ENCODE data around the gene ZNF346.

Gene ZNF346

DNA sequence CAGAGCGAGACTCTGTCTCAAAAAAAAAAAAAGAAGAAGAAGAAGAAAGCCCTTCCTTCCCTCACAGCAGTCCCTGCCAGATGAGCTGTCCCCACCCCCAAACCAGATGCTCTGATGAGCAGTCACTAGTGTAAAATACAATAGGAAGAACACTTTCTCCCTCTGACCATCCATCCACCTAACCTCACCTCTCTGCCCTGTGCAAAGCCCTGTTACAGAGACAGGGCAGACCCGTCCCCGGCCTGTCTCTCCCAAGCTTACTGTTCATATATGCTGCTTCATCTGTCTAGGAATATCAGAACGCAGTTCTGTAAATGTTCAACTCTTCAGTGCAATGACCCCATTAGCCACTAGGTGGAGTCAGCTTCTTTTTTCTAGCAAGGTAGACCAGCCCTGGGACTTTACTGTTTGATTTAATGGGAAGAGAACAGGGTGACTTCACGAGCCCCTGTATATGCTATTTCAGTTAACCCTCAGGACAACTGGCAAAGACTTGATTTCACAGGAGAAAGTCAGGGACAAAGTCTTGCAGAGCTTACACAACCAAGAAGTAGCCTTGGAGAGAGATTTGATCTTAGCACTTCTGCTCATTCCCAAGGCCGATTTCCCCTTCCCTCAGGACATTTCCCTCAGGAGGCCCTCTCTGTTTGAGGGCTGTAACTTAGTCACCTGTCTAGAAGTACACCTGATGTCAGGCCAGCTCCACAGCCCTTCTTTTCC lies 49.3 kb downstream of the ZNF346 start:
- DNase-seq, result peak; percentile 83

DNA sequence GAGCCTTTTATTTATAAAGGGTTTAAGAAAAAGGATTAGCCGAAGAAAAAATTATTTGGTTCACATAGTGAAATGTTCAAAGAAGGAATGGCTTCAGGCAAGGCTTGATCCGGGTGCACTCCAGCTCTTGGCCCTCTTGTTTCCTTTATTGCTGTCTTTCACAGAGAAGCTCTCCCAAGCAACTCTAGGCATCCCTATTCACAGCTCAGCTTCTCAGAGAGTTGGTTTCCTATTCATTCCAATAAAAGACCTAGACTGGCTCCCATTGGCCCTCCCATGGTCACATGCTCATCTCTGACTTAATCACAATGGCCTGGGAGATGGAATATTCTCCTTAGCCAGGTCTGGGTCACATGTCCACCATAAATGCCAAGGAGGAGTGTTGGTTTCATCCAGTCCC lies 54.8 kb downstream of the ZNF346 start:
- no peak for DNase-seq

DNA sequence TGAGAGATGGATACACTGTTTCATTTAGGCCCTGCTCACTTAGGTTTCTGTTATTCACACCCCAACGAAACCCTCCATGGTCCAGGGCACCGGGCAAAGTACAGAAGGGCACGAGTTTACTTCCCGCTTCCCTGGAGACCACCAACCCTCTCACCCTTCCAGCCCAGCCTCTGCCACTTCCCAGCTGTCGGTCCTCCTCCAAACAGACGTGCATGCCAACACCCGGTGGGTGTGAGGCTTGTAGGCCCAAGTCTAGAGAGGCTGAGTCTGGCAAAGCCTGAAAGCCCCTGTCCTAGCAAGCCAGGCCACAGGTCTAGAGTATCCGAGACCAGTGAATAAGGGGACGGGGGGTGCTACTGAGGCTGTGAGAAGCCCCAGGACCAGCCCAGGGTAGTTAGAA lies 57.1 kb downstream of the ZNF346 start:
- DNase-seq, result no peak

DNA sequence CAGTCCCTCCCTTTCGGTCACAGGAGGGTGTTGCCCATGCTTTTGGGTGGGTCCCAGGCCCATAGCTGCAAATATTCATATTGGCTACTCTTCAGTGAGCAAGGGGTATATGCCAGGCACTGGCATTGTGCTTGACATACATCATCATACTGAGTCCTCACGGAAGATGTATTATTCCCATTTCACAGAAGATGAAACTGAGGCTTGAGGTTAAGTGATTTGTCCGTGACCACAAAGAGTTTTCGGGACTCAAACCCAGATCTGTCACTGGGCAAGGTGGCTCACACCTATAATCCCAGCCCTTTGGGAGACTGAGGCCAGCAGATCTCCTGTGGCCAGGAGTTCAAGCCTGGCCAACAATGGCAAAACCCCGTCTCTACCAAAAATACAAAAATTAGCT lies 57.8 kb downstream of the ZNF346 start:
- no peak for DNase-seq

DNA sequence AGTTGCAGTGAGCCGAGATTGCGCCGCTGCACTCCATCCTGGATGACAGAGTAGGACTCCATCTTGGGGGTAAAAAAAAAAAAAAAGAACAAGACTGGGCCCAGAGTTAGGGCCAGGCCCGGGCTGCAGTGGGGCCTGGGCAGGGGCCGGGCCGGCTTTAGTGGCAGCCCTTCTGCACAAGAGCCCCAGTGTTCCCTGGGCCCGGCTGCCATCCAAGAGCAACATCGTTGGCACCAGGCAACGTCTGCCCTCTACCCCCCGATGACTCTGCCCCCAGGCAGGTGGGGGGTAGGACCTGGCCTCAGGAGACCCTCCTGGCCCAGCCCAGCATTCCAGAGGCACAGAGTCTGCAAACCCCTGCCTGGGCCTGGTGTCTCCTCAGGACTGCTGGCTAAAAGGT lies 59.4 kb downstream of the ZNF346 start:
- no peak for DNase-seq

DNA sequence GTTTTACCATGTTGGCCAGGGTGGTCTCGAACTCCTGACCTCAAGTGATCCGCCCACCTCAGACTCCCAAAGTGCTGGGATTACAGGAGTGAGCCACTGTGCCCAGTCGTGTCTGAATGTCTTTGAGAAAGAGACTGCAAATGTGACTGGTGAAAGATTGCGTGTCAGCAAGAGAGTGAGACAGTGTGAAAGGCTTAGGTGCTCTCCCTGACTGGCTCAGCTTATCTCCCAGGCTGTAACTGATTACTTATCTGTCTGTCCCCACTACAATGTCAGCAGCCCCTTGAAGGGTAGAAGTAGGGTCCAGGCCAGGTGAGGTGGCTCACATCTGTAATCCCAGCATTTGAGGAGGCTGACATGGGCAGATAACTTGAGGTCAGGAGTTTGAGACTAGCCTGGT lies 60.9 kb downstream of the ZNF346 start:
- no peak for DNase-seq

DNA sequence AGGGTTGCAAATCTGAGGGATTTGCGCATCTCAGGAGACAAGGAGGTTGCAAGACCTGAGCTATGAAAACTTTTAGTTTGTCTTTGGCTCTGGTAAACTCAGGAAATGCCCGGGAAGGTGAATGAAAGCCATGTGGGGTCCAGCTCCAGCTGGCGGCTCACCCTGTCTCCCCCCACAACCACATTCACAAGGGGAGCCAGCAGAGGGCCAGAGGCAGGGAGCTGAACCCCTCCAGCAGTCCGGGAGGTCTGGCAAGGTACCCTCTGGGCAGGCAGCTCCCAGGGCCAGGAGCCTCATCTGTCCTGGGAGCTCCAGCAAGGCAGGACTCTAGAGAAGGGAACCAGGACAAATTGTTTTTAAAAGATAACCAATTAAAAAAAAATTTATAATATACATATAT lies 61.7 kb downstream of the ZNF346 start:
- DNase-seq, result no peak

DNA sequence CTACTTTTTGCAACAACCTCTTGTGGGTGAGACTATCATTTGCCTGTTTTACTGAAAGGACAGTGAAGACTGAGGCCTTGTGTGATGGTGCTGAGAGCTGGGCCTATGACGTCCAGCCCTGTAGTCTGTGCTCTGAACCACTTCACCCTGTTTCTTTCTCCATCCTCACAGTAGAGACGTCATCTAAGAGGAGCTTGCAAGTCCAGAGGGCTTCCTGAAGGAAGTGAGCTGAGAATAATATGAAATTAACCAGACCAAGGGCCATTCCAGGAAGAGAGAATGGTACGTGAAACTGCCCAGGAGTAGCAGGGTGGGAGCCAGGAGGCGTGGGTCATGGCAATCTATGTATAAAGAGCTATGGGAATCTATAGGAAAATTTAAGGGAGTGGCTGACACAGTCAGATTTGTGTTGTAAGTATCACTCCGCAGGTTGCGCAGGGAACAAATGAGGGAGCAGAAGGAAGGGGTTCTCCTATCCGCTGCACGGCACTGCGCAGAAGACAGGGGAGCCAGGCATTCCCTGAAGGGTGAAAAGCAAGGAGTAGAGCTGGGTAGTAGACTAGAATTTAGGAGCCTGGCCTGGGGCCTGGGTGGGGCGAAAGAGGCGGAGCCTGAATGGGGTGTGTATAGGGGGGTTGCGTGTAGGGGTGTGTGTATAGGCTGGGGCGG lies 63.6 kb downstream of the ZNF346 start:
- DNase-seq, result no peak

DNA sequence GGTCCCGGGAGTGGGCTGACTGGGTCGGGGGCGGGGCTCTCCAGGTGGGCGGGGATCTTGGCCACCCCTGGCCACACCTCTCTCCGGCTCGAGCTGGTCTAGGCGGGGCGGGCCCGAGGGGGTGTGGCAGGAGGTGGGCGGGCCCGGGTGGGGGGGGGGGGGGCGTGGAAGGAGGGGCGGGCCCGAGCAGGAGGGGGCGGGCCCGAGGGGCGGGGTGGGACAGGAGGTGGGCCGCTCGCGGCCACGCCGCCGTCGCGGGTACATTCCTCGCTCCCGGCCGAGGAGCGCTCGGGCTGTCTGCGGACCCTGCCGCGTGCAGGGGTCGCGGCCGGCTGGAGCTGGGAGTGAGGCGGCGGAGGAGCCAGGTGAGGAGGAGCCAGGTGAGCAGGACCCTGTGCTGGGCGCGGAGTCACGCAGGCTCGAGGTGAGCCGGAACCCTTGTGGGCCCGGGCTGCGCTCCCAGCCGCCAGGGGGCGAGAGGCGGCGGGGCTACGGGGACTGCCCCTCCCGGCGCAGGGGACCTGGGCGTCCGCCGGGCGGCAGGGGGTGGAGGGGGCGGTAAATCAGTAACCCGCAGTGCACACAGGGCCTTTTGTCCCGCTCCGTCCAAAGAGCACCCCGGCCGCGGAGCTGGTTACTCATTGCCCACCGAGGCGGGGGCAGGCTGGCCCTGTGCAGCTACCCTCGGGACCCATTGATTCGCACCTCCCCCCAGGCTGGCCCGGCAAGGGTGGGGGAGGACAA lies 64.3 kb downstream of the ZNF346 start, which contains the start of gene FGFR4:
FGFR4 (plus strand) TSS at position 262 of the 744 bp plus-strand sequence. CDS start 2,688 bp downstream, outside the sequence.
- peak; percentile 79 for DNase-seq

DNA sequence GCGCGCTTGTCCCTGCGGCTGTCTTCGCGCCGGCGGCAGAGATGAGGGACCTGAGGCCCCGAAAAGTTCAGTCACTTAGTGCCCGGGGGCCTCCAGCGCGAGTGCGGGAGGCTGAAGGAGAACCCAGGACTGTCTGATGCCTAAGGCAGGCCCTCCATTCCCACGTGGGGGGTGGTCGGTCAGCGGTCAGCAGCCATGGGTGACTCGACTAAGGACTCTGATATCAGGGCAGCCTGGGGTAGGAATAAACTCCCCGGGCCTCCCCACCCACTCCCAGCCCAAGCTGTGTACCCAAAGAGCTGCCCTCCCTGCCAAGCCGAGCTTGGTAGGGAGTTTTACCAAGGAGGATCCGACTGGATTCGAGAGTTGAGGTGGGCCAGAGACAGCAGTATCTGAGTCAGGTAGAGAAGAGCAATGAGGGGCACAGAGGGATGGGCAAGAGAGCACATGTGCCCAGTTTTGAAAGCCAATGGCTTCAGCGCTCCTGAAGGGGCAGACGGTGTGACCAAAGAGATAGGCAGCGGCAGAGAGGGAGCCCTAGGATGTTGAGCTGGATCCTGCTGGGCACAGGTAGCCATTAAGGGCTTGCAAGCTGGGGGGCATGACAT lies 65.0 kb downstream of the ZNF346 start:
- DNase-seq, result no peak

DNA sequence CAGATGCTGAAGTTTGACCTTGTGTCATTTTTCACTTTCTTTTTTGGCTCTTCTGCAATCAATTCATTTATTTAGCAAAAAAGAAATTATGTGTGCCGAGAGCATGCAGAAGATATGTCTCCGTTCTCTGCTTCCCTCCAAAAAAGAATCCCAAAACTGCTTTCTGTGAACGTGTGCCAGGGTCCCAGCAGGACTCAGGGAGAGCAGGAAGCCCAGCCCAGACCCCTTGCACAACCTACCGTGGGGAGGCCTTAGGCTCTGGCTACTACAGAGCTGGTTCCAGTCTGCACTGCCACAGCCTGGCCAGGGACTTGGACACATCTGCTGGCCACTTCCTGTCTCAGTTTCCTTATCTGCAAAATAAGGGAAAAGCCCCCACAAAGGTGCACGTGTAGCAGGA lies 66.6 kb downstream of the ZNF346 start:
- DNase-seq, result no peak

DNA sequence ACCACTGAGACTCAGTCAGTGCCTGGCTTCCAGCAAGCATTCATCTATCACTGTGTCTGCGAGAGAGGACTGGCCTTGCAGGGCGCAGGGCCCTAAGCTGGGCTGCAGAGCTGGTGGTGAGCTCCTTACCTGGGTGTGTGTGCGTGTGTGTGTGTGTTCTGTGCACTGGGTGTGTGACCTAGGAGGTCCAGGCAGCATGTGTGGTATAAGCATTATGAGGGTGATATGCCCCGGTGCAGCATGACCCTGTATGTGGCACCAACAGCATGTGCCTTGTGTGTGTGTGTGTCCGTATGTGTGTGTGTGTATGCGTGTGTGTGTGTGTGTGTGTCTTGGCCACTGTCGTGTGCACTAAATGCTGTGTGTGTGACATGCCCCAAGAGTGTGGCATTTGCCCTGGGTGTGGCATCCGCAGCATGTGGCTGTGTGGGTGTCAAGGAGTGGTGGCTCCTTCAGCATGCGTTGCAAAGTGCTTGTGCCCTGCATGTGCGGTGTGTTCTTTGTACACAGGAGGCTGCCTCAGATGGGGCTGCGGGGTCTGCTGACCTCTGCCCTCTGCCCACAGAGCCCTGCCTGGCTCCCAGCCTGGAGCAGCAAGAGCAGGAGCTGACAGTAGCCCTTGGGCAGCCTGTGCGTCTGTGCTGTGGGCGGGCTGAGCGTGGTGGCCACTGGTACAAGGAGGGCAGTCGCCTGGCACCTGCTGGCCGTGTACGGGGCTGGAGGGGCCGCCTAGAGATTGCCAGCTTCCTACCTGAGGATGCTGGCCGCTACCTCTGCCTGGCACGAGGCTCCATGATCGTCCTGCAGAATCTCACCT lies 67.5 kb downstream of the ZNF346 start:
- no peak for DNase-seq

DNA sequence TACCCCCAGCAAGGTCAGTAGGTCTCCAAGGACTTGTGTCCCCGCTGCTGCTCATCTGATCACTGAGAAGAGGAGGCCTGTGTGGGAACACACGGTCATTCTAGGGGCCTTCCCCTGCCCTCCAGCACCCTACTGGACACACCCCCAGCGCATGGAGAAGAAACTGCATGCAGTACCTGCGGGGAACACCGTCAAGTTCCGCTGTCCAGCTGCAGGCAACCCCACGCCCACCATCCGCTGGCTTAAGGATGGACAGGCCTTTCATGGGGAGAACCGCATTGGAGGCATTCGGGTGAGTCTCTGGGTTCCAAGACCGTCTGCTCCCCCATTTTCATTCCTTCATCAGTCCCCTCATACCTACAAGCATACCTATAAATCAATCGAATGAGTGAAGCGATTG lies 68.3 kb downstream of the ZNF346 start:
- no peak for DNase-seq

DNA sequence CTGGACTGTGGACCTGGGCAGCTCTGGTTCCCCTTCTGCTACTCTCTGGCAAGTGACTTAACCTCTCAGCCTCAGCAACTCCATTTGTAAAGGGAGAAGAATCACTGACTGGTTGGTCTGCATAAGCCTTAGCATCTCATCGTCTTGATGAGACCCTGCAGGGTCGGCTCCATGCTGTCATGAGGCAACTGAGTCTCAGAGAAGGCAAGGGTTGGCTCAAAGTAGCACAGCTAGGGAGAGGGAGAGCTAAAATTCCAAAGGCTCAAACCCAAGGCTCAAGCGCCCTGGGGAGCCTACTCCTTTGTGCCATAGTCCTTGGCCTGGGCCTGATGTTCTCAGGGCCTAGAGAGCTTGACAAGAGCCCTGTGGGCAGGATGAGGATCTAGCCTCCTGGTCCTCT lies 68.7 kb downstream of the ZNF346 start:
- no peak for DNase-seq

DNA sequence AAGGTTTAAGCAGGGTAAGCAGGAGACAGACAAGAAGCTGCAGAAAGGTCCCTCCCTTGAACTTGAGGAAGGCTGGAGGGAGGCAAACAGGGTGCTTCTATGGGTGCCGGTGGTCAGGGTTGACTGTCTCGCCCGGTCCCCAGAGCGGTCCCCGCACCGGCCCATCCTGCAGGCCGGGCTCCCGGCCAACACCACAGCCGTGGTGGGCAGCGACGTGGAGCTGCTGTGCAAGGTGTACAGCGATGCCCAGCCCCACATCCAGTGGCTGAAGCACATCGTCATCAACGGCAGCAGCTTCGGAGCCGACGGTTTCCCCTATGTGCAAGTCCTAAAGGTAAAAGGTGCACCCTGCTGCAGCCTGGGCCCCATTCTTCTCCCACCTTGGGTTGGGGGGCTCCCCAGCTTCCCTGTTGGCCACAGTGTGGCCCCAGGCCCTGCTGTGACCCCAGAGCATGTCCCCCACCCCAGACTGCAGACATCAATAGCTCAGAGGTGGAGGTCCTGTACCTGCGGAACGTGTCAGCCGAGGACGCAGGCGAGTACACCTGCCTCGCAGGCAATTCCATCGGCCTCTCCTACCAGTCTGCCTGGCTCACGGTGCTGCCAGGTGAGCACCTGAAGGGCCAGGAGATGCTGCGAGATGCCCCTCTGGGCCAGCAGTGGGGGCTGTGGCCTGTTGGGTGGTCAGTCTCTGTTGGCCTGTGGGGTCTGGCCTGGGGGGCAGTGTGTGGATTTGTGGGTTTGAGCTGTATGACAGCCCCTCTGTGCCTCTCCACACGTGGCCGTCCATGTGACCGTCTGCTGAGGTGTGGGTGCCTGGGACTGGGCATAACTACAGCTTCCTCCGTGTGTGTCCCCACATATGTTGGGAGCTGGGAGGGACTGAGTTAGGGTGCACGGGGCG lies 69.9 kb downstream of the ZNF346 start:
- no peak for DNase-seq

DNA sequence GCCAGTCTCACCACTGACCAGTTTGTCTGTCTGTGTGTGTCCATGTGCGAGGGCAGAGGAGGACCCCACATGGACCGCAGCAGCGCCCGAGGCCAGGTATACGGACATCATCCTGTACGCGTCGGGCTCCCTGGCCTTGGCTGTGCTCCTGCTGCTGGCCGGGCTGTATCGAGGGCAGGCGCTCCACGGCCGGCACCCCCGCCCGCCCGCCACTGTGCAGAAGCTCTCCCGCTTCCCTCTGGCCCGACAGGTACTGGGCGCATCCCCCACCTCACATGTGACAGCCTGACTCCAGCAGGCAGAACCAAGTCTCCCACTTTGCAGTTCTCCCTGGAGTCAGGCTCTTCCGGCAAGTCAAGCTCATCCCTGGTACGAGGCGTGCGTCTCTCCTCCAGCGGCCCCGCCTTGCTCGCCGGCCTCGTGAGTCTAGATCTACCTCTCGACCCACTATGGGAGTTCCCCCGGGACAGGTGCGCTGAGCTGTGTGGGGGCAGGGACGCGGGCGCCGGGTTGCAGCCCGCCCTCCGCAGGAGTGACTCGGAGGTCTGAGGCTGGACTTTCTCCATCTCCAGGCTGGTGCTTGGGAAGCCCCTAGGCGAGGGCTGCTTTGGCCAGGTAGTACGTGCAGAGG lies 70.7 kb downstream of the ZNF346 start:
- DNase-seq, result no peak

DNA sequence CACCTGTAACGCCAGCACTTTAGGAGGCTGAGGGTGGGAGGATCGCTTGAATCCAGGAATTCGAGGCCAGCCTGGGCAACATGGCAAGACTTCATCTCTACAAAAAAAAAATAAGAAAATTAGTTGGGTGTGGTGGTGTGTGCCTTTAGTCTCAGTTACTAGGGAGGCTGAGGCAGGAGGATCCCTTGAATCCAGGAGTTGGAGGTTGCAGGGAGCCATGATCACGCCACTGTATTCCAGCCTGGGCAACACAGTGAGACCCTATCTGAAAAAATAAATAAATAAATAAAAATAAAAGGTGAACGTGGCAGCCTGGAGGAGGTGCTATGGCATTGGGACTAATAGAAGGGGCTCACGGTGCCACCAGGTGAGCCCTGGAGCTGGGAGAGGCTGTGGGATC lies 71.3 kb downstream of the ZNF346 start:
- no peak for DNase-seq

DNA sequence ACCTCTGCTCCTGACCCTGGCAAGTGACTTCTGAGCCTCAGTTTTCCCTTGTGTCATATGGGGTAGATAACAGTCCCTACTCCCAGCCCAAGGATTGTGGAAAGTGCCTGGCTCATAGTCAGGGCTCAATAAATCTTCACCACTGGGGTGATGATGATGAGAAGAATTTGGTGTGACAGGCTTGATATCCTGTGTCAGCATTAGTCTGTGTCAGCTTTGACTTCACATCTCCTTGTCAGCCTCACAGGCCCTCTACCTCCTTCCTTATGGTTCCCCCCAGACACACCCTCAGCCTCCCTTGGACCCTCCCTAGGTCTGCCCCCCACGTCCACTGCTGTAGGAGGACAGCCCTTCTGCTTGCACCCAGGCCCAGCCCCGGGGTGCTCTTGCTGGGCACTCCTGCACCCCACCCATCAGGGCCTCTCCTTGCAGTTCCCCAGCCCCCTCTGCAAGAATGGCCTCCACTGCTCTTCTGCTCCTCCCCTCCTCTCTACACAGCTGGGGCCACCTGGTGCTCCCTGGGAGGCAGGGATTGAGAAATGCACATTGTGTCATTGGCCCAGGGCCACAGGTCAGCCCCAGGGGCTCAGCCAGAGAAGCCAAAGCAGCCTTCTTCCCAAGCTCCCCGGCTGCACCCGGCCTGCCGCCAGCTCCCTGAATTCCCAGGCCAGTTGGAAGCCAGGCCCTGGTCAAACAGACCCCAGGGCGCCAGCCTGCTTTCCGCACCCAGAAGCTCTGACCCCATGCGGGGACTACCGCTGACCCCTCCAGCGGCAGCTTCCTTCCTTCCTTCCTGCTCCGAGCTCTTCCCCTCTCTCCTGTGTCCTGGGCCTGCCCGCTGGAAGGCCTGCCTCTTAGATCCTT lies 72.0 kb downstream of the ZNF346 start:
- DNase-seq, result no peak

DNA sequence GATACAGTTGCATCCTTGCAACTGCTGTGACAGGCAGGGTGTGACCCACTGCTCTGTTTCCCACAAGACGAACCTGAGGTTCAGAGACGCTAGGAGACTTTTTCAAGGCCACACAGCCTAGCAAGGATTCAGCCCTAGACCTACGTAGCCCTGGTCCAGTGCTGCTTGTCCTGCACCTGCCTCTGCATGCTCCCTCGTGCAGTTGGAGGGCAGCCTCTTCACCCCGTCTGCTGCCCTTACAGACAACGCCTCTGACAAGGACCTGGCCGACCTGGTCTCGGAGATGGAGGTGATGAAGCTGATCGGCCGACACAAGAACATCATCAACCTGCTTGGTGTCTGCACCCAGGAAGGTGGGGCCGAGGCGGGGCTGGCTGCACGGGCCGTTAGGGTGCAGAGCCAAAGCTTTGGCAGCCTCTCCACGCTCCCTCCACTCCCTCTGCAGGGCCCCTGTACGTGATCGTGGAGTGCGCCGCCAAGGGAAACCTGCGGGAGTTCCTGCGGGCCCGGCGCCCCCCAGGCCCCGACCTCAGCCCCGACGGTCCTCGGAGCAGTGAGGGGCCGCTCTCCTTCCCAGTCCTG lies 72.7 kb downstream of the ZNF346 start:
- no peak for DNase-seq

Data from stimulated activated CD8-positive, alpha-beta memory T cell treated with anti-CD3 and anti-CD28 coated beads, Interleukin-4, amount 100 ng/mL, for 48 hours (primary cell).